Stimulated activated CD8-positive, alpha-beta memory T cell treated with anti-CD3 and anti-CD28 coated beads, Interleukin-15, amount 100 ng/mL, for 48 hours (primary cell): ENCODE results near the gene HSPA5.
"Not testable (repeated sequence)": the region's sequence is repeated elsewhere in the genome, so short reads cannot be mapped to it uniquely, and the experiment has no call there.

Experiments
- DNase-seq, 2 donors: peaks; one replicate each; pipeline ENCODE4 v3.0.0-alpha.2; 2020; ENCODE audit warnings: low read depth in 2 of 2

The HSPA5 gene

GRCh38 chr9:125241863-125242739, 958 bp upstream of the HSPA5 start:
- DNase-seq, result peak in 1 of 2 donors; percentile 4

DNA sequence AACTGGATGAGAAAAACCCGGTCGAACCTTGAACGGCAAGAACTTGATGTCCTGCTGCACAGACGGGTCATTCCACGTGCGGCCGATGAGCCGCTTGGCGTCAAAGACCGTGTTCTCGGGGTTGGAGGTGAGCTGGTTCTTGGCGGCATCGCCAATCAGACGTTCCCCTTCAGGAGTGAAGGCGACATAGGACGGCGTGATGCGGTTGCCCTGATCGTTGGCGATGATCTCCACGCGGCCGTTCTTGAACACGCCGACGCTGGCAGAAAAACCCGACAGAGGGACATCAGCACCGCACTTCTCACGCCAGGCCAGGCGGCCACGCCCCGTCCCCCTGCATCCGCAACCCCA, 519 bp downstream of the HSPA5 start:
- DNase-seq, result peak in 1 of 2 donors; percentile 8

GRCh38 chr9:125239631-125240597, 1.2 kb downstream of the HSPA5 start:
- no peak for DNase-seq

- DNase-seq, result no peak
Observed at GRCh38 chr9:125238915-125239446, 2.2 kb downstream of the HSPA5 start.

GRCh38 chr9:125238127-125238914, 2.8 kb downstream of the HSPA5 start:
- no peak for DNase-seq

DNA sequence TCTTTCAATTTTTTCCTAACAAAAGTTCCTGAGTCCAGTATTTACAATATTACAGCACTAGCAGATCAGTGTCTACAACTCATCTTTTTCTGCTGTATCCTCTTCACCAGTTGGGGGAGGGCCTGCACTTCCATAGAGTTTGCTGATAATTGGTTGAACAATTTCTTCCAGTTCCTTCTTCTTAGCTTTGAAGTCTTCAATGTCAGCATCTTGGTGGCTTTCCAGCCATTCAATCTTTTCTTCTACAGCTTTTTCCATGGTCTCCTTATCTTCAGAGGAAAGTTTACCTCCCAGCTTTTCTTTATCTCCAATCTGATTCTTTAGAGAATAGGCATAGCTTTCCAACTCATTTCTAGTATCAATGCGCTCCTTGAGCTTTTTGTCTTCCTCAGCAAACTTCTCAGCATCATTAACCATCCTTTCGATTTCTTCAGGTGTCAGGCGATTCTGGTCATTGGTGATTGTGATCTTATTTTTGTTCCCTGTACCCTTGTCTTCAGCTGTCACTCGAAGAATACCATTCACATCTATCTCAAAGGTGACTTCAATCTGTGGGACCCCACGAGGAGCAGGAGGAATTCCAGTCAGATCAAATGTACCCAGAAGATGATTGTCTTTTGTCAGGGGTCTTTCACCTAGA, 4.5 kb downstream of the HSPA5 start:
- not testable (repeated sequence) for DNase-seq

GRCh38 chr9:125235804-125236519, 5.2 kb downstream of the HSPA5 start:
- no peak for DNase-seq

DNA sequence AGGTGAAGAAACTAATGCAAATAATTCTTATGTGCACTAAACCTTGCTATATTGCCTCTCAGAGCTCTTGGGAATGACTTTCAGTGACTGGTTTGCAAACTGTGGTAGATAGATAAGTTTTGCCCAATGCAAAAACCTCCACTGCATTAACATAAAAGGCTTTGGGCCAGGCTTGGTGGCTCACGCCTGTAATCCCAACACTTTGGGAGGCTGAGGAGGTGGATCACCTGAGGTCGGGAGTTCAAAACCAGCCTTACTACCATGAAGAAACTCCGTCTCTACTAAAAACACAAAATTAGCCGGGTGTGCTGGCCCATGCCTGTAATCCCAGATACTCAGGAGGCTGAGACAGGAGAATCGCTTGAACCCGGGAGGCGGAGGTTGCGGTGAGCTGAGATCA, 7.0 kb downstream of the HSPA5 start:
- DNase-seq, result not testable (repeated sequence)

GRCh38 chr9:125233678-125234077, 7.5 kb downstream of the HSPA5 start:
- no peak for DNase-seq

GRCh38 chr9:125227761-125228160, 13.4 kb downstream of the HSPA5 start:
- no peak for DNase-seq

DNA sequence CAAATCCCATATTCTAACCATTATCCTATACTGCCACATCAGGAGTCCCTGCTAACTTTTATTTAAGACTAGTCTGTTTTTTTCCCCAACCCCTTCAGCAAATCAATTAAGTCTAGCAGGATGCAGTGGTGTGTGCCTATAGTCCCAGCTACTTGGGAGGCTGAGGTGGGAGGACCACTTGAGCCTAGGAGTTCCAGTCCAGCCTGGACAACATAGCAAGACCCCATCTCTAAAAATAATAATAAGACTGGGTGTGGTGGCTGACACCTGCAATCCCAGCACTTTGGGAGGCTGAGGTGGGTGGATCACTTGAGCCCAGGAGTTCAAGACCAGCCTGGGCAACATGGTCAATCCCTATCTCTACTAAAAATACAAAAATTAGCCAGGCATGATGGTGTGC, 16.3 kb downstream of the HSPA5 start:
- not testable (repeated sequence) for DNase-seq

GRCh38 chr9:125218621-125219020, 22.5 kb downstream of the HSPA5 start:
- DNase-seq, result no peak

- DNase-seq, result no peak
Observed at GRCh38 chr9:125214186-125214585, 27.0 kb downstream of the HSPA5 start.

- DNase-seq, result no peak
Observed at GRCh38 chr9:125204477-125204876, 36.7 kb downstream of the HSPA5 start.

- DNase-seq, result no peak
Observed at GRCh38 chr9:125202846-125203618, 38.1 kb downstream of the HSPA5 start.

DNA sequence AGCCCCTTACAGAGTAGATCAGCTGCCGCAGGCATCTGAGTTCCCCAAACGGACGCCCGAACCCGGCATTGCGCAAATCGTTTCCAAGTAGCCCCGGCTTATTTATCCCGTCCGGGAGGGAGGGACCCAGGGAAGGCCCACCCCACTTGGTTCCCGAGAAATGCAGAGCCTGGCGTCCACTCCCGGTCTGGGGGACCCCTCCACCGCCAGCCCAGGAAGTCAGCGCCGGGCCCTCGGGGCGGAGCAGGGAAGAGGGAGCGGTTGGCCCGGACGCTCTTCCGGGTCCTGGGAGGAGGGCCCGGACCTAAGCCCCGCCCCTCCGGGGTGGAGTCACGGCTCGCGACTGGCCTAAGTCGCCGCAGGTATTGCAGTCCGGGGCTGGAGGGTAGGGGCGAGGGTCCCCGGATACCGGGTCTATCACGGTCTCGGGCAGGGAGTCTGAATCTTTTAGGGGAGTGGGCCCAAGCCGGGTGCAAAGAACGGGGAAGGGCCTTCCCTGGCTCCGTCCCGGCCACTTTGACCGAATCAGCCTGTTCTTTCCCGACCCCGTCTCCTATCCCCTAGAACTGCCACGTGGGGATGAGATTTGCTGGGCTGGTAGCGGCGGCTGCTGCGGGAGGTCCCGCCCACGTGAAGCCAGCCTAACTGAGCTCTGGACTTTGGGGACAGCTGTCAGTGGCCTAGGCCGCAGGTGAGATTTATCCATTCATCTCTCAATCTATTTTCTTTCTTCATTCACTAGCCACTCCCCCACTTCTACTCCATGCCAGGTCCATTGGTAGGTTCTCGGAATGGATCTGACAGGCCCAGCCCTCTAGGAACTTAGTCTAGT, 40.7 kb downstream of the HSPA5 start, which contains the start of gene RABEPK:
Gene RABEPK, plus strand, starts transcription at position 327 of the 832 bp plus-strand sequence. CDS start 2,472 bp downstream, outside the sequence.
- DNase-seq, result peak; percentile 83 to 88

GRCh38 chr9:125195591-125195990, 45.6 kb downstream of the HSPA5 start:
- DNase-seq, result not testable (repeated sequence)

- DNase-seq, result not testable (repeated sequence)
Observed at GRCh38 chr9:125194466-125194865, 46.7 kb downstream of the HSPA5 start.
